Panc1 (cell line): Measurements from ENCODE around the gene ITGA11. TPM values are rescaled to one million over a fixed set of nuclear protein-coding genes. Genes with fewer than 3 reads are reported as not detected.

Source experiments
- ATAC-seq: fragments of 200-7000 bp; cut with Tn5 transposase; 2 replicates; pipeline ENCODE4 v1.9.1; 2020; ENCODE audit warnings: mild to moderate bottlenecking, moderate library complexity
- BruUV-seq: library from RNA; stranded (reverse); fragments of 400-500 nt; replicated peaks from 2 replicates; lab custom pipeline; 2021; lab: Mats Ljungman, UMichigan
- CTCF ChIA-PET: fragments of 300-600 bp; sonication (Branson Sonifier 250); formaldehyde crosslinking; loops from one replicate; lab custom pipeline; 2022; ENCODE audit warnings: antibody characterized with exemption; lab: Charles Lee
- POLR2A ChIA-PET: fragments of 300-600 bp; sonication (Branson Sonifier 250); formaldehyde crosslinking; loops from one replicate; lab custom pipeline; 2022; ENCODE audit warnings: antibody characterized with exemption; lab: Charles Lee
- DNase-seq: peaks from one replicate; pipeline ENCODE4 v3.0.0-alpha.2; 2010; ENCODE audit warnings: low read depth, low spot score
- H3K27ac ChIP-seq: 2 replicates; pipeline ENCODE4 v1.5.1; 2011; ENCODE audit warnings: mild to moderate bottlenecking, low read length, inconsistent platforms
- H3K27me3 ChIP-seq: fragments of 200-500 bp; sonication (Bioruptor generic); 2 replicates; pipeline ENCODE4 v1.6.0; 2014; ENCODE audit warnings: low read length, inconsistent platforms; ENCODE audit not compliant: control insufficient read depth, insufficient read depth
- H3K36me3 ChIP-seq: fragments of 200-500 bp; sonication (Bioruptor generic); 2 replicates; pipeline ENCODE4 v1.5.1; 2014; ENCODE audit warnings: inconsistent platforms, mild to moderate bottlenecking, low read length, moderate library complexity; ENCODE audit not compliant: control insufficient read depth, insufficient read depth
- H3K4me1 ChIP-seq: 2 replicates; pipeline ENCODE4 v1.5.1; 2011; ENCODE audit warnings: inconsistent platforms, mild to moderate bottlenecking, low read length, moderate library complexity; ENCODE audit not compliant: control insufficient read depth, insufficient read depth
- H3K4me3 ChIP-seq, 2 experiments: 2 replicates each; pipeline ENCODE4 v1.5.1; 2011 to 2012; ENCODE audit warnings: low read depth in 2 of 2, low read length in 2 of 2, mild to moderate bottlenecking in 2 of 2, inconsistent platforms in 1 of 2, moderate library complexity in 1 of 2
- H3K9me3 ChIP-seq: fragments of 200-500 bp; sonication (Bioruptor generic); 2 replicates; pipeline ENCODE4 v1.5.1; 2014; ENCODE audit warnings: low read depth, mild to moderate bottlenecking, inconsistent platforms, low read length, moderate library complexity; ENCODE audit not compliant: control insufficient read depth, insufficient read depth
- CTCF ChIP-seq: fragments of 450-650 bp; IDR thresholded peaks from 2 replicates; pipeline ENCODE4 v1.5.1; 2017; ENCODE audit warnings: mild to moderate bottlenecking
- POLR2AphosphoS5 ChIP-seq: IDR thresholded peaks from 2 replicates; pipeline ENCODE4 v1.6.1; 2012; ENCODE audit warnings: mild to moderate bottlenecking, low read depth, low read length, moderate library complexity
- REST ChIP-seq, 2 experiments: IDR thresholded peaks; 2 replicates each; pipeline ENCODE4 v1.6.1; 2011 to 2012; ENCODE audit warnings: low read depth in 2 of 2, control low read depth in 1 of 2, low read length in 1 of 2, mild to moderate bottlenecking in 1 of 2, moderate library complexity in 1 of 2; ENCODE audit not compliant: insufficient read depth in 1 of 2
- SIN3A ChIP-seq: IDR thresholded peaks from 2 replicates; pipeline ENCODE4 v1.6.1; 2012; ENCODE audit warnings: low read depth, mild to moderate bottlenecking, low read length, moderate library complexity, borderline replicate concordance; ENCODE audit not compliant: insufficient read depth
- in situ Hi-C: cut with HindIII; loops from 2 replicates; pipeline ENCODE4 v1.10.0; 2016; ENCODE audit warnings: low sequenced_read_pairs, low pct_unique_long_range_greater_than_20kb
- intact Hi-C: fragments of 100-400 bp; cut with micrococcal nuclease; formaldehyde crosslinking; loops from one replicate; pipeline ENCODE4 v1.10.0; 2022; ENCODE audit not compliant: unreplicated experiment
- total RNA-seq: library from RNA; stranded (reverse); gene quantifications from one replicate; pipeline ENCODE4 v1.2.1, GENCODE V29; 2021; ENCODE audit not compliant: unreplicated experiment

The ITGA11 gene
- total RNA-seq, 1 experiment from 2014 or later = 0.28 TPM

GRCh38 chr15:68418611-68419161, 13.3 kb downstream of the ITGA11 start:
- intact Hi-C loops = no loop called here
- ChIA-PET POLR2A (no interaction called here), CTCF (no interaction called here)
- H3K27me3 ChIP-seq = no peaks in the 10 kb centered on the region
- in situ Hi-C loops = no loop called here
- no peaks in the 10 kb centered on the region for H3K9me3 ChIP-seq
- H3K4me1 ChIP-seq = no peaks in the 10 kb centered on the region
- no peaks in the 10 kb centered on the region for H3K36me3 ChIP-seq
- BruUV-seq = no TSS peak
- H3K27ac ChIP-seq = no peak overlapping the region
- DNase-seq (no peak), ATAC-seq (no peak)
- no peak overlapping the region for H3K4me3 ChIP-seq
- no peak for TF ChIP-seq SIN3A
- no peak for TF ChIP-seq CTCF
- TF ChIP-seq REST (IDR thresholded peaks at IDR 0.05; ENCODE audit: insufficient read depth in 1 of 2, low read depth in 2 of 2, low read length in 1 of 2) = no peak

- TF ChIP-seq REST (IDR thresholded peaks at IDR 0.05; ENCODE audit: insufficient read depth in 1 of 2, low read depth in 2 of 2, low read length in 1 of 2) (no peak), POLR2AphosphoS5 (no peak)
- ATAC-seq (no peak), DNase-seq (no peak)
- H3K4me1 ChIP-seq = no peaks in the 10 kb centered on the region
- ChIA-PET POLR2A (no interaction called here), CTCF (no interaction called here)
- no peaks in the 10 kb centered on the region for H3K27me3 ChIP-seq
- intact Hi-C loops (no loop called here), in situ Hi-C loops (no loop called here)
- no TSS peak for BruUV-seq
- H3K27ac ChIP-seq = no peak overlapping the region
- no peaks in the 10 kb centered on the region for H3K36me3 ChIP-seq
- H3K9me3 ChIP-seq = no peaks in the 10 kb centered on the region
- H3K4me3 ChIP-seq = no peak overlapping the region
Observed at GRCh38 chr15:68417897-68418296, 14.1 kb downstream of the ITGA11 start.
